ENCODE data around the gene PTMS. TPM values are rescaled to one million over a fixed set of nuclear protein-coding genes. Genes with fewer than 3 reads are reported as not detected.

Gene PTMS
- total RNA-seq, 1 experiment from 2014 or later = 422 TPM

GRCh38 chr12:6747216-6747615 lies 18.9 kb upstream of the PTMS start:
- Mint-ChIP-seq H3K4me3 (no peak overlapping the region), H3K27me3 (ENCODE audit: low read depth) (no peaks in the 10 kb centered on the region), H3K9me3 (no peaks in the 10 kb centered on the region), H3K27ac (peak overlapping the region in 1 of 3 experiments; percentile 45; a peak in 2 of 7 replicates), H3K36me3 (ENCODE audit: insufficient read depth in 1 of 3, low read depth in 3 of 3) (peaks cover 43 to 68% (median 66%) of the 10 kb centered on the region in 3 experiments; a peak in 6 of 7 replicates), H3K4me1 (peaks cover 4 to 13% of the 10 kb centered on the region in 2 experiments)
- no peak overlapping the region for H3K4me2 ChIP-seq (ENCODE audit: insufficient read depth, insufficient read length, low read length)
- no peak overlapping the region for H2BK20ac ChIP-seq (ENCODE audit: low read depth, low read length, poor library complexity, severe bottlenecking)
- H3K4me1 ChIP-seq (ENCODE audit: insufficient read depth, low read length) = peaks cover 5% of the 10 kb centered on the region; the same call in 1 of the 2 replicates
- H3T11ph ChIP-seq (ENCODE audit: low read length) = no peak overlapping the region
- no peak overlapping the region for H2BK15ac ChIP-seq (ENCODE audit: low read depth, low read length)
- H2BK12ac ChIP-seq (ENCODE audit: insufficient read length, low read depth, low read length) = no peak overlapping the region
- TF ChIP-seq, protein P1, sequence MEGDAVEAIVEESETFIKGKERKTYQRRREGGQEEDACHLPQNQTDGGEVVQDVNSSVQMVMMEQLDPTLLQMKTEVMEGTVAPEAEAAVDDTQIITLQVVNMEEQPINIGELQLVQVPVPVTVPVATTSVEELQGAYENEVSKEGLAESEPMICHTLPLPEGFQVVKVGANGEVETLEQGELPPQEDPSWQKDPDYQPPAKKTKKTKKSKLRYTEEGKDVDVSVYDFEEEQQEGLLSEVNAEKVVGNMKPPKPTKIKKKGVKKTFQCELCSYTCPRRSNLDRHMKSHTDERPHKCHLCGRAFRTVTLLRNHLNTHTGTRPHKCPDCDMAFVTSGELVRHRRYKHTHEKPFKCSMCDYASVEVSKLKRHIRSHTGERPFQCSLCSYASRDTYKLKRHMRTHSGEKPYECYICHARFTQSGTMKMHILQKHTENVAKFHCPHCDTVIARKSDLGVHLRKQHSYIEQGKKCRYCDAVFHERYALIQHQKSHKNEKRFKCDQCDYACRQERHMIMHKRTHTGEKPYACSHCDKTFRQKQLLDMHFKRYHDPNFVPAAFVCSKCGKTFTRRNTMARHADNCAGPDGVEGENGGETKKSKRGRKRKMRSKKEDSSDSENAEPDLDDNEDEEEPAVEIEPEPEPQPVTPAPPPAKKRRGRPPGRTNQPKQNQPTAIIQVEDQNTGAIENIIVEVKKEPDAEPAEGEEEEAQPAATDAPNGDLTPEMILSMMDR (conservative IDR thresholded peaks at IDR 0.05) = no peak
- no peak overlapping the region for H3K27ac ChIP-seq (ENCODE audit: insufficient read length, low read depth, low read length)
- no peak overlapping the region for H3K14ac ChIP-seq (ENCODE audit: insufficient read depth, low read length)
- H4K91ac ChIP-seq (ENCODE audit: insufficient read length, low read depth, low read length) = no peak overlapping the region
- no peaks in the 10 kb centered on the region for H3K27me3 ChIP-seq (ENCODE audit: insufficient read depth, low read length)
- H3K23me2 ChIP-seq (ENCODE audit: insufficient read length, low read depth, low read length, poor library complexity, severe bottlenecking) = peaks cover 3% of the 10 kb centered on the region
- H4K8ac ChIP-seq (replicated peaks; ENCODE audit: insufficient read length, low read depth, low read length) = no peak overlapping the region
- no peak for DNase-seq
- H3K18ac ChIP-seq (ENCODE audit: insufficient read length, low read depth, low read length) = no peak overlapping the region
- H3K9me3 ChIP-seq (ENCODE audit: control insufficient read depth, low read depth, low read length) = no peaks in the 10 kb centered on the region
- H3K4ac ChIP-seq (ENCODE audit: low read depth, low read length) = no peak overlapping the region
- peaks cover 8% of the 10 kb centered on the region for H3K79me1 ChIP-seq (ENCODE audit: insufficient read depth, low read depth, low read length, poor library complexity, severe bottlenecking)
- H4K5ac ChIP-seq (ENCODE audit: insufficient read length, low read depth, low read length) = no peak overlapping the region
- no peak overlapping the region for H3K23ac ChIP-seq (ENCODE audit: insufficient read length, low read depth, low read length)
- H2BK120ac ChIP-seq (ENCODE audit: low read depth, low read length, poor library complexity, severe bottlenecking) = no peak overlapping the region
- no peaks in the 10 kb centered on the region for H4K20me1 ChIP-seq (ENCODE audit: control insufficient read depth, insufficient read depth, insufficient read length)
- no peak overlapping the region for H2BK5ac ChIP-seq (ENCODE audit: insufficient read length, low read length)
- WGBS (ENCODE audit: extremely low coverage, insufficient read length, low lambda C conversion rate) = no CpG with 5 or more reads among the region's 4 CpGs
- no peak overlapping the region for H2AK5ac ChIP-seq (ENCODE audit: insufficient read length, low read length)
- H3K56ac ChIP-seq (ENCODE audit: insufficient read length, low read depth, low read length) = no peak overlapping the region
- H2AFZ ChIP-seq (ENCODE audit: low read length) = no peak overlapping the region
- peaks cover 3% of the 10 kb centered on the region for H3K79me2 ChIP-seq (ENCODE audit: insufficient read depth, low read length)
- H3K9ac ChIP-seq (ENCODE audit: extremely low read depth, insufficient read length, low read length) = no peak overlapping the region
